Spleen (tissue), 7 donors: ENCODE data around the gene MAEL.
A peak's percentile ranks its signal among the peaks of the same experiment; 100 is the strongest.

Source experiments
- POLR2A ChIP-seq, 3 donors: fragments of 450-650 bp; IDR thresholded peaks; one replicate each; pipeline ENCODE4 v1.5.1; 2017; ENCODE audit warnings: antibody characterized with exemption in 3 of 3, mild to moderate bottlenecking in 1 of 3
- POLR2AphosphoS5 ChIP-seq, 3 donors: sonication (generic); formaldehyde crosslinking; IDR thresholded peaks; one replicate each; pipeline ENCODE4 v1.5.1; 2017; ENCODE audit warnings: antibody characterized with exemption in 3 of 3
- TF ChIP-seq, protein P1 (sequence below), 11 experiments: fragments of 200-600 bp in 7 of 11; fragments of 450-650 bp in 4 of 11; sonication (generic) in 4 of 11; IDR thresholded peaks in 8 of 11; conservative IDR thresholded peaks in 3 of 11; 1 replicate in 7 of 11; 2 replicates in 4 of 11; pipeline versions ENCODE4 v1.4.0 to v1.8.0; 2016 to 2021; ENCODE audit warnings: antibody characterized with exemption in 11 of 11, inconsistent platforms in 4 of 11, mild to moderate bottlenecking in 1 of 11
- donor health status: DM: no; HTN: no; CAD: no; lungs with moderate emphysema.
- donor health status: DM: no; HTN: no; CAD: no.
- donor health status: DM: no; HTN: no; CAD: no.

DNA sequence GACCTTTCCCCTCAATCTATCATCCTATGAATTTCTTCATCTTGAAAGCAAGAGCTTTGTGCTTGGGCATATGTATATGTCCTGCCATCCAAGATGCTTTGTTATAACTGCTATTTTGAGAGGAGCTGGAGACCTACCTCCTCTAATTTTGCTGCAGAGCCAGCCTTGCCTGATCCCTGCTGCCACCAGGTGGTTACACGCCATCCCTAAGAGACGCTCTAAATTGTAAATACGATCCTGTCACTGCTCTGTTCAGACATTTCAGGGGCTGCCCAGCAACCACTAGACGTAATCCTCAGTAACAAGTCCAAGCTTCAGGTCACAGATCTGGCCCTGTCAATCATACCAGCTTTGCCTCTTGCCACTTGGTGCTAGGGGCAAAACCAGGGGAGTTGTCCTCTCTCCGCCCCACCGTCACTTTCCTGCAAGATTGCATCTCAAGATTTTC is 68.2 kb downstream of the MAEL start:
- TF ChIP-seq, protein P1, sequence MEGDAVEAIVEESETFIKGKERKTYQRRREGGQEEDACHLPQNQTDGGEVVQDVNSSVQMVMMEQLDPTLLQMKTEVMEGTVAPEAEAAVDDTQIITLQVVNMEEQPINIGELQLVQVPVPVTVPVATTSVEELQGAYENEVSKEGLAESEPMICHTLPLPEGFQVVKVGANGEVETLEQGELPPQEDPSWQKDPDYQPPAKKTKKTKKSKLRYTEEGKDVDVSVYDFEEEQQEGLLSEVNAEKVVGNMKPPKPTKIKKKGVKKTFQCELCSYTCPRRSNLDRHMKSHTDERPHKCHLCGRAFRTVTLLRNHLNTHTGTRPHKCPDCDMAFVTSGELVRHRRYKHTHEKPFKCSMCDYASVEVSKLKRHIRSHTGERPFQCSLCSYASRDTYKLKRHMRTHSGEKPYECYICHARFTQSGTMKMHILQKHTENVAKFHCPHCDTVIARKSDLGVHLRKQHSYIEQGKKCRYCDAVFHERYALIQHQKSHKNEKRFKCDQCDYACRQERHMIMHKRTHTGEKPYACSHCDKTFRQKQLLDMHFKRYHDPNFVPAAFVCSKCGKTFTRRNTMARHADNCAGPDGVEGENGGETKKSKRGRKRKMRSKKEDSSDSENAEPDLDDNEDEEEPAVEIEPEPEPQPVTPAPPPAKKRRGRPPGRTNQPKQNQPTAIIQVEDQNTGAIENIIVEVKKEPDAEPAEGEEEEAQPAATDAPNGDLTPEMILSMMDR (IDR thresholded peaks at IDR 0.05 in 8 of 11, conservative IDR thresholded peaks at IDR 0.05 in 3 of 11), result peak in 3 of 11 experiments; percentile 13 to 16 (median 14)
- TF ChIP-seq POLR2A (IDR thresholded peaks at IDR 0.05) (no peak), POLR2AphosphoS5 (IDR thresholded peaks at IDR 0.05) (no peak)
